H1 (cell line): ENCODE data around the gene CRYGS.

Source experiments
- EP300 ChIP-seq, 2 experiments: IDR thresholded peaks; 1 replicate in 1 of 2; 2 replicates in 1 of 2; pipeline ENCODE4 v1.6.1; 2011 to 2012; ENCODE audit warnings: low read depth in 2 of 2, low read length in 2 of 2, mild to moderate bottlenecking in 2 of 2, borderline replicate concordance in 1 of 2, inconsistent platforms in 1 of 2, moderate library complexity in 1 of 2
- POLR2A ChIP-seq, 2 experiments: IDR thresholded peaks; 1 replicate in 1 of 2; 2 replicates in 1 of 2; pipeline ENCODE4 v1.6.1; 2011; ENCODE audit warnings: low read depth in 2 of 2, low read length in 2 of 2, mild to moderate bottlenecking in 2 of 2; ENCODE audit errors: control extremely low read depth in 1 of 2
- RXRA ChIP-seq: IDR thresholded peaks from 2 replicates; pipeline ENCODE4 v1.6.1; 2011; ENCODE audit warnings: low read depth, mild to moderate bottlenecking, low read length, moderate library complexity; ENCODE audit not compliant: insufficient read depth
- TF ChIP-seq, protein P1 (sequence below), 3 experiments: IDR thresholded peaks; 1 replicate in 2 of 3; 2 replicates in 1 of 3; pipeline versions ENCODE4 v1.5.1 to v1.6.1; 2011; ENCODE audit warnings: low read length in 3 of 3, mild to moderate bottlenecking in 3 of 3, inconsistent platforms in 2 of 3, low read depth in 1 of 3, moderate library complexity in 1 of 3; ENCODE audit not compliant: insufficient read depth in 1 of 3; ENCODE audit errors: control extremely low read depth in 1 of 3

DNA sequence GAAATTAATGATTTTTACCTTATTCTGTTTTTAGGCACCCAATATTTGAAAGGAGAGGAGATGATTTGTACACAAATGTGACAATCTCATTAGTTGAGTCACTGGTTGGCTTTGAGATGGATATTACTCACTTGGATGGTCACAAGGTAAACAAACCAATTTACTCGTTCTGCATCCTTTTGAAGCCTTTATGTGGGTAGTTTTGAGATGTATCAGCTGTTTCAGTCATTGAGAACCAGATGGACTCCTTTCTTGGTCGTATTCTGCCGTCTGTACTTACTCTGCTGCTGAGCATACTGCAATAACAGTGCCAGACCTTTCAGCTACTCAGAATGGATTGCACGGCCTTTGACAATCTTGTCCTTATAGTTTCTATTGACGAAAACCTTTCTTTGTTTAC lies 39.7 kb upstream of the CRYGS start:
- TF ChIP-seq EP300 (IDR thresholded peaks at IDR 0.05; ENCODE audit: borderline replicate concordance in 1 of 2, low read depth in 2 of 2, low read length in 2 of 2), result no peak
- TF ChIP-seq RXRA, result no peak
- TF ChIP-seq, protein P1, sequence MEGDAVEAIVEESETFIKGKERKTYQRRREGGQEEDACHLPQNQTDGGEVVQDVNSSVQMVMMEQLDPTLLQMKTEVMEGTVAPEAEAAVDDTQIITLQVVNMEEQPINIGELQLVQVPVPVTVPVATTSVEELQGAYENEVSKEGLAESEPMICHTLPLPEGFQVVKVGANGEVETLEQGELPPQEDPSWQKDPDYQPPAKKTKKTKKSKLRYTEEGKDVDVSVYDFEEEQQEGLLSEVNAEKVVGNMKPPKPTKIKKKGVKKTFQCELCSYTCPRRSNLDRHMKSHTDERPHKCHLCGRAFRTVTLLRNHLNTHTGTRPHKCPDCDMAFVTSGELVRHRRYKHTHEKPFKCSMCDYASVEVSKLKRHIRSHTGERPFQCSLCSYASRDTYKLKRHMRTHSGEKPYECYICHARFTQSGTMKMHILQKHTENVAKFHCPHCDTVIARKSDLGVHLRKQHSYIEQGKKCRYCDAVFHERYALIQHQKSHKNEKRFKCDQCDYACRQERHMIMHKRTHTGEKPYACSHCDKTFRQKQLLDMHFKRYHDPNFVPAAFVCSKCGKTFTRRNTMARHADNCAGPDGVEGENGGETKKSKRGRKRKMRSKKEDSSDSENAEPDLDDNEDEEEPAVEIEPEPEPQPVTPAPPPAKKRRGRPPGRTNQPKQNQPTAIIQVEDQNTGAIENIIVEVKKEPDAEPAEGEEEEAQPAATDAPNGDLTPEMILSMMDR (IDR thresholded peaks at IDR 0.05; ENCODE audit: control extremely low read depth in 1 of 3, insufficient read depth in 1 of 3, low read depth in 1 of 3, low read length in 3 of 3), result no peak
- TF ChIP-seq POLR2A (IDR thresholded peaks at IDR 0.05; ENCODE audit: control extremely low read depth in 1 of 2, low read depth in 2 of 2, low read length in 2 of 2), result no peak
